Thyroid gland (tissue), 4 donors: ENCODE measurements around the gene AP1S1.

ENCODE experiments used
- POLR2A ChIP-seq, 2 donors: fragments of 450-650 bp; IDR thresholded peaks; one replicate each; pipeline ENCODE4 v1.6.1; 2017; ENCODE audit warnings: antibody characterized with exemption in 2 of 2, mild to moderate bottlenecking in 2 of 2, moderate library complexity in 1 of 2
- TF ChIP-seq, protein P1 (sequence below), 6 experiments: fragments of 200-600 bp in 3 of 6; fragments of 450-650 bp in 3 of 6; sonication (generic) in 3 of 6; IDR thresholded peaks; one replicate each; pipeline ENCODE4 v1.5.1; 2016 to 2019; ENCODE audit warnings: antibody characterized with exemption in 6 of 6, mild to moderate bottlenecking in 2 of 6, inconsistent platforms in 1 of 6, moderate library complexity in 1 of 6

DNA sequence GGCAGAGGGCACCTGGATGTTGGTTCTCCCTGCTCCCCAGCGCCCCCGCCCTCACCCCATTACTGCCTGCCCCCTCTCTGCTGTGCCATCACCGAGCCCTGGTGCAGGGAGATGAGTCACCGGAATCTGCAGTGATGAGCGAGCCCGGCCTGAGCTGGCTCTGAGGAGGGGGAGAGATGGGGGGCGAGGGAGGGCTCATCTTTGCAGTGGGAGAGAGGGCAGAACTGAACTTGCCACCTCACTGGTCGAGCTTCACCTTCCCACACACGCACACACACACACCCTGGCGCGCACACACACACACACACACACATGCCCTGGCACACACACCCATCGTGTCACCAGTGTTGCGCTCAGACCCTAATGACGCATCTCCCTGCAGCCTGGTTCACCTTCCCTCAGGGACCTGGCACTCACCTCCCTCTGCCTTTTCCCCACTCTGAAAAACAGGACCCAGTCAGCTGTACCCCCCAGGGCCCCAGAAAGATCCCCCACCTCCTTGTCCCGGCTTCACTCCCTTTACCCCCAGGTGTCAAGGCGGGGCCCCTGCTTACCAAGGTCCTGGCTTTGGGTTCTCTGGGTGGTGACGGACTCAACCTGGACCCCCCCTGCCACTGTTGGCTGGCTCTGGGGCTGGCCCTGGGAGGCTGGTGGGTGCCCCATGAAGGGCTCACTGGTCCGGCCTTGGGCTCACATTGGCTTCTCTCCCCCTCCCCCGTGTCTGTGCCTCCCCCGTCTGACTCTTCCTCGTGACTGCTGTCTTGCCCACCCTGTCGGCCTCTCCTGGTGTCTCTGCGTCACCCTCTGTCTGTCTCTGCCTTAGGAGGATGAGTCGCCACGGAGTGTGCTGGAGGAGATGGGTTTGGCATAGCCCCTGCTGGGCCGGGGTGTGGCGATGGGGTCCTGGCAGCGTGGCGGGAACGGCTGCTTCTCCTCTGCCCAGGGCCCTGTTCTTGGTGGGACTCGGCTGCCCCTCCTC, 5.7 kb downstream of the AP1S1 start:
- no peak for TF ChIP-seq POLR2A (IDR thresholded peaks at IDR 0.05)
- TF ChIP-seq, protein P1, sequence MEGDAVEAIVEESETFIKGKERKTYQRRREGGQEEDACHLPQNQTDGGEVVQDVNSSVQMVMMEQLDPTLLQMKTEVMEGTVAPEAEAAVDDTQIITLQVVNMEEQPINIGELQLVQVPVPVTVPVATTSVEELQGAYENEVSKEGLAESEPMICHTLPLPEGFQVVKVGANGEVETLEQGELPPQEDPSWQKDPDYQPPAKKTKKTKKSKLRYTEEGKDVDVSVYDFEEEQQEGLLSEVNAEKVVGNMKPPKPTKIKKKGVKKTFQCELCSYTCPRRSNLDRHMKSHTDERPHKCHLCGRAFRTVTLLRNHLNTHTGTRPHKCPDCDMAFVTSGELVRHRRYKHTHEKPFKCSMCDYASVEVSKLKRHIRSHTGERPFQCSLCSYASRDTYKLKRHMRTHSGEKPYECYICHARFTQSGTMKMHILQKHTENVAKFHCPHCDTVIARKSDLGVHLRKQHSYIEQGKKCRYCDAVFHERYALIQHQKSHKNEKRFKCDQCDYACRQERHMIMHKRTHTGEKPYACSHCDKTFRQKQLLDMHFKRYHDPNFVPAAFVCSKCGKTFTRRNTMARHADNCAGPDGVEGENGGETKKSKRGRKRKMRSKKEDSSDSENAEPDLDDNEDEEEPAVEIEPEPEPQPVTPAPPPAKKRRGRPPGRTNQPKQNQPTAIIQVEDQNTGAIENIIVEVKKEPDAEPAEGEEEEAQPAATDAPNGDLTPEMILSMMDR (IDR thresholded peaks at IDR 0.05): no peak
